ENCODE data around the gene ZNF771.

- no peak for TF ChIP-seq CTCF (IDR thresholded peaks at IDR 0.05)
- TF ChIP-seq POLR2AphosphoS5 (IDR thresholded peaks at IDR 0.05): no peak
Measured at GRCh38 chr16:30443631-30444030, 36.2 kb downstream of the ZNF771 start.
